HCT116 (cell line): ENCODE data around the gene TEPSIN. TPM values are rescaled to one million over a fixed set of nuclear protein-coding genes. Genes with fewer than 3 reads are reported as not detected.
A peak's percentile ranks its signal among the peaks of the same experiment; 100 is the strongest.

Experiments
- ATAC-seq: fragments of 200-7000 bp; cut with Tn5 transposase; 2 replicates; pipeline ENCODE4 v1.9.1; 2020; ENCODE audit warnings: mild to moderate bottlenecking, moderate library complexity
- BruUV-seq: library from RNA; stranded (reverse); fragments of 400-500 nt; replicated peaks from 2 replicates; lab custom pipeline; 2021; lab: Mats Ljungman, UMichigan
- CTCF ChIA-PET: fragments of 300-600 bp; sonication (Branson Sonifier 250); formaldehyde crosslinking; loops from one replicate; lab custom pipeline; 2021; ENCODE audit warnings: antibody characterized with exemption; lab: Charles Lee
- POLR2A ChIA-PET: fragments of 300-600, 350-600 bp; sonication (Branson Sonifier 250); formaldehyde crosslinking; loops from one replicate; lab custom pipeline; 2021; ENCODE audit warnings: antibody characterized with exemption; lab: Charles Lee
- RAD21 ChIA-PET, 2 experiments: fragments of 300-600 bp; sonication (Branson Sonifier 250); formaldehyde crosslinking; loops; one replicate each; lab custom pipeline; 2023; ENCODE audit warnings: low total read pairs in 2 of 2; ENCODE audit not compliant: uncharacterized antibody in 2 of 2, unreplicated experiment in 2 of 2, low non-redundant PET in 1 of 2; lab: Charles Lee
- DNase-seq: peaks from one replicate; pipeline ENCODE4 v3.0.0-alpha.2; 2010; ENCODE audit warnings: low read depth, low spot score
- H2AFZ ChIP-seq: fragments of 200-600 bp; shearing (Covaris generic), sonication (generic); 2 replicates; pipeline ENCODE4 v1.6.1; 2017; ENCODE audit warnings: low read depth, mixed run types, mixed read lengths, antibody characterized with exemption, low read length; ENCODE audit not compliant: poor library complexity, severe bottlenecking
- H3K27ac ChIP-seq: 2 replicates; pipeline ENCODE4 v1.5.1; 2012; ENCODE audit warnings: low read depth, low read length
- H3K27me3 ChIP-seq: fragments of 200-600 bp; sonication (generic); 2 replicates; pipeline ENCODE4 v1.6.1; 2016; ENCODE audit warnings: mixed run types, low read length, mixed read lengths; ENCODE audit not compliant: insufficient read depth
- H3K36me3 ChIP-seq, 2 experiments: fragments of 200-500 bp in 1 of 2; fragments of 200-600 bp in 1 of 2; sonication (Bioruptor generic) in 1 of 2; sonication (generic) in 1 of 2; 2 replicates each; pipeline versions ENCODE4 v1.5.1 to v1.6.1; 2014 to 2016; ENCODE audit warnings: low read length in 2 of 2, inconsistent platforms in 1 of 2, mixed read lengths in 1 of 2, mixed run types in 1 of 2; ENCODE audit not compliant: insufficient read depth in 2 of 2, control insufficient read depth in 1 of 2
- H3K4me1 ChIP-seq, 2 experiments: fragments of 200-600 bp in 1 of 2; sonication (generic) in 1 of 2; 2 replicates each; pipeline versions ENCODE4 v1.5.1 to v1.6.1; 2012 to 2017; ENCODE audit warnings: low read length in 2 of 2, inconsistent platforms in 1 of 2, mild to moderate bottlenecking in 1 of 2, mixed read lengths in 1 of 2, mixed run types in 1 of 2, moderate library complexity in 1 of 2; ENCODE audit not compliant: insufficient read depth in 2 of 2, control insufficient read depth in 1 of 2
- H3K4me2 ChIP-seq: fragments of 200-600 bp; sonication (generic); 2 replicates; pipeline ENCODE4 v1.6.1; 2017; ENCODE audit warnings: mixed run types, low read length, mixed read lengths
- H3K4me3 ChIP-seq, 2 experiments: fragments of 200-600 bp in 1 of 2; sonication (generic) in 1 of 2; replicated peaks in 1 of 2; 2 replicates each; pipeline ENCODE4 v1.5.1; 2011 to 2016; ENCODE audit warnings: low read length in 2 of 2, control low read depth in 1 of 2, low read depth in 1 of 2, mild to moderate bottlenecking in 1 of 2, mixed read lengths in 1 of 2, mixed run types in 1 of 2
- H3K79me2 ChIP-seq: fragments of 200-600 bp; sonication (generic); 2 replicates; pipeline ENCODE4 v1.6.1; 2017; ENCODE audit warnings: mild to moderate bottlenecking, mixed run types, low read length, moderate library complexity, mixed read lengths; ENCODE audit not compliant: insufficient read depth
- H3K9ac ChIP-seq: fragments of 200-600 bp; sonication (generic); 2 replicates; pipeline ENCODE4 v1.6.1; 2016; ENCODE audit warnings: low read length, mixed read lengths
- H3K9me2 ChIP-seq: fragments of 200-600 bp; sonication (generic), shearing (Covaris generic); 2 replicates; pipeline ENCODE4 v1.6.1; 2017; ENCODE audit warnings: mixed run types, mild to moderate bottlenecking, moderate library complexity; ENCODE audit not compliant: insufficient read depth
- H3K9me3 ChIP-seq, 2 experiments: fragments of 200-500 bp in 1 of 2; fragments of 200-600 bp in 1 of 2; sonication (Bioruptor generic) in 1 of 2; sonication (generic) in 1 of 2; 2 replicates each; pipeline ENCODE4 v1.6.1; 2014 to 2017; ENCODE audit warnings: low read length in 2 of 2, mixed read lengths in 2 of 2, inconsistent platforms in 1 of 2, low read depth in 1 of 2, mild to moderate bottlenecking in 1 of 2, mixed run types in 1 of 2, moderate library complexity in 1 of 2; ENCODE audit not compliant: control insufficient read depth in 1 of 2, insufficient read depth in 1 of 2
- H4K20me1 ChIP-seq: fragments of 200-600 bp; sonication (generic), shearing (Covaris generic); 2 replicates; pipeline ENCODE4 v1.6.1; 2017; ENCODE audit warnings: mixed run types, mild to moderate bottlenecking, moderate library complexity; ENCODE audit not compliant: insufficient read depth
- CBX3 ChIP-seq: IDR thresholded peaks from 2 replicates; pipeline ENCODE4 v1.6.1; 2012; ENCODE audit warnings: low read depth
- EGR1 ChIP-seq: IDR thresholded peaks from 2 replicates; pipeline ENCODE4 v1.6.1; 2012; ENCODE audit warnings: low read depth
- RAD21 ChIP-seq: IDR thresholded peaks from 2 replicates; pipeline ENCODE4 v1.6.1; 2012; ENCODE audit warnings: low read depth, mild to moderate bottlenecking
- REST ChIP-seq: IDR thresholded peaks from 2 replicates; pipeline ENCODE4 v1.6.1; 2012; ENCODE audit warnings: low read depth
- intact Hi-C: fragments of 100-400 bp; cut with micrococcal nuclease; formaldehyde crosslinking; loops from 2 replicates; pipeline ENCODE4 v1.10.0; 2022
- total RNA-seq: library from RNA; stranded (reverse); gene quantifications from one replicate; pipeline ENCODE4 v1.2.1, GENCODE V29; 2021; ENCODE audit not compliant: unreplicated experiment
- TF ChIP-seq, protein P1 (sequence below): IDR thresholded peaks from 2 replicates; pipeline ENCODE4 v1.6.1; 2011; ENCODE audit warnings: mild to moderate bottlenecking, low read length, moderate library complexity; ENCODE audit not compliant: insufficient replicate concordance; ENCODE audit errors: extremely low read depth
- TF ChIP-seq, protein P2 (sequence below), 3 experiments: fragments of 200-600 bp in 1 of 3; sonication (generic) in 1 of 3; IDR thresholded peaks in 2 of 3; conservative IDR thresholded peaks in 1 of 3; 2 replicates each; pipeline ENCODE4 v1.5.1; 2012 to 2017; ENCODE audit warnings: low read depth in 2 of 3, low read length in 2 of 3, antibody characterized with exemption in 1 of 3, borderline replicate concordance in 1 of 3, control low read depth in 1 of 3, mild to moderate bottlenecking in 1 of 3, mixed read lengths in 1 of 3, mixed run types in 1 of 3, moderate library complexity in 1 of 3; ENCODE audit not compliant: insufficient read depth in 1 of 3

The TEPSIN gene
- total RNA-seq, 1 experiment from 2014 or later: 50.6 TPM

DNA sequence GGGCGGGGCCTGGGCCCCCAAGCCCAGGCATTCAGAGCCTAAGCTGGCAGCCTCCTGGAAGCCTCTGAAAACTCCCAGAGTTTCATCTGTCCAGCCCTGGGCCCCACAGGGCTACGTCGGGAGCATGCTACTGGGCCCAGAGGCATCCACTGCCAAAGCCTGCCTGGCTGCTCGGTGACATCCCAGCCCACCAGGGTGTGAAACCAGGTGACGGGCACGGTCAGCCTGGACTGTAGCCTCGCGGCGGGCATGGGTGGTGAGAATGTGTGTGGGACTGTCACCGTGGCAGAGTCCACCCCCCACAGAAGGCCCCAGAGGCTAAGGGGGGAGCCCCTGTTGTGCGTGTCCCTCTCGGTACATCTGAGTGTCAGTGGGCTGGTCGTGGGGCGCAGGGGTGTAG, 47.2 kb downstream of the TEPSIN start:
- Histone ChIP-seq H3K4me3 (no peak overlapping the region), H2AFZ (no peak overlapping the region), H3K9me3 (no peaks in the 10 kb centered on the region), H3K9ac (no peak overlapping the region), H4K20me1 (no peaks in the 10 kb centered on the region), H3K27ac (no peak overlapping the region), H3K27me3 (no peaks in the 10 kb centered on the region), H3K79me2 (no peaks in the 10 kb centered on the region), H3K9me2 (no peaks in the 10 kb centered on the region), H3K4me2 (no peak overlapping the region), H3K36me3 (peaks cover 3% of the 10 kb centered on the region in 2 experiments; a peak in 2 of 4 replicates), H3K4me1 (no peaks in the 10 kb centered on the region)
- DNase-seq (no peak), ATAC-seq (no peak)
- ChIA-PET CTCF (interaction anchor here (0.6 kb wide), 1 partner anchor 9 kb away, joined by 3 read pairs; no protein-coding TSS in a partner anchor), RAD21 (no interaction called here), POLR2A (no interaction called here)
- no TSS peak for BruUV-seq
- no peak for TF ChIP-seq RAD21
- TF ChIP-seq, protein P1, sequence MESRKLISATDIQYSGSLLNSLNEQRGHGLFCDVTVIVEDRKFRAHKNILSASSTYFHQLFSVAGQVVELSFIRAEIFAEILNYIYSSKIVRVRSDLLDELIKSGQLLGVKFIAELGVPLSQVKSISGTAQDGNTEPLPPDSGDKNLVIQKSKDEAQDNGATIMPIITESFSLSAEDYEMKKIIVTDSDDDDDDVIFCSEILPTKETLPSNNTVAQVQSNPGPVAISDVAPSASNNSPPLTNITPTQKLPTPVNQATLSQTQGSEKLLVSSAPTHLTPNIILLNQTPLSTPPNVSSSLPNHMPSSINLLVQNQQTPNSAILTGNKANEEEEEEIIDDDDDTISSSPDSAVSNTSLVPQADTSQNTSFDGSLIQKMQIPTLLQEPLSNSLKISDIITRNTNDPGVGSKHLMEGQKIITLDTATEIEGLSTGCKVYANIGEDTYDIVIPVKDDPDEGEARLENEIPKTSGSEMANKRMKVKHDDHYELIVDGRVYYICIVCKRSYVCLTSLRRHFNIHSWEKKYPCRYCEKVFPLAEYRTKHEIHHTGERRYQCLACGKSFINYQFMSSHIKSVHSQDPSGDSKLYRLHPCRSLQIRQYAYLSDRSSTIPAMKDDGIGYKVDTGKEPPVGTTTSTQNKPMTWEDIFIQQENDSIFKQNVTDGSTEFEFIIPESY: no peak
- intact Hi-C loops: no loop called here

- RAD21 ChIA-PET: no interaction called here
- ATAC-seq (no peak), DNase-seq (no peak)
- Histone ChIP-seq H2AFZ (no peak overlapping the region), H4K20me1 (no peaks in the 10 kb centered on the region), H3K27ac (no peak overlapping the region), H3K36me3 (peaks cover 0 to 3% of the 10 kb centered on the region in 2 experiments; a peak in 1 of 4 replicates), H3K27me3 (no peaks in the 10 kb centered on the region), H3K9me2 (no peaks in the 10 kb centered on the region), H3K9ac (no peak overlapping the region), H3K4me3 (no peak overlapping the region), H3K79me2 (no peaks in the 10 kb centered on the region), H3K9me3 (no peaks in the 10 kb centered on the region), H3K4me2 (no peak overlapping the region), H3K4me1 (no peaks in the 10 kb centered on the region)
- BruUV-seq: TSS peak; percentile 24
- TF ChIP-seq CBX3 (no peak), EGR1 (no peak), RAD21 (no peak), REST (no peak)
- TF ChIP-seq, protein P2, sequence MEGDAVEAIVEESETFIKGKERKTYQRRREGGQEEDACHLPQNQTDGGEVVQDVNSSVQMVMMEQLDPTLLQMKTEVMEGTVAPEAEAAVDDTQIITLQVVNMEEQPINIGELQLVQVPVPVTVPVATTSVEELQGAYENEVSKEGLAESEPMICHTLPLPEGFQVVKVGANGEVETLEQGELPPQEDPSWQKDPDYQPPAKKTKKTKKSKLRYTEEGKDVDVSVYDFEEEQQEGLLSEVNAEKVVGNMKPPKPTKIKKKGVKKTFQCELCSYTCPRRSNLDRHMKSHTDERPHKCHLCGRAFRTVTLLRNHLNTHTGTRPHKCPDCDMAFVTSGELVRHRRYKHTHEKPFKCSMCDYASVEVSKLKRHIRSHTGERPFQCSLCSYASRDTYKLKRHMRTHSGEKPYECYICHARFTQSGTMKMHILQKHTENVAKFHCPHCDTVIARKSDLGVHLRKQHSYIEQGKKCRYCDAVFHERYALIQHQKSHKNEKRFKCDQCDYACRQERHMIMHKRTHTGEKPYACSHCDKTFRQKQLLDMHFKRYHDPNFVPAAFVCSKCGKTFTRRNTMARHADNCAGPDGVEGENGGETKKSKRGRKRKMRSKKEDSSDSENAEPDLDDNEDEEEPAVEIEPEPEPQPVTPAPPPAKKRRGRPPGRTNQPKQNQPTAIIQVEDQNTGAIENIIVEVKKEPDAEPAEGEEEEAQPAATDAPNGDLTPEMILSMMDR (IDR thresholded peaks at IDR 0.05 in 2 of 3, conservative IDR thresholded peaks at IDR 0.05 in 1 of 3; ENCODE audit: borderline replicate concordance in 1 of 3, insufficient read depth in 1 of 3, low read depth in 2 of 3, low read length in 2 of 3): no peak
- POLR2A ChIA-PET: no interaction called here
- intact Hi-C loops: no loop called here
- CTCF ChIA-PET: no interaction called here
Observed at GRCh38 chr17:81191116-81191515, 47.7 kb downstream of the TEPSIN start.
